Activated CD4-positive, CD25-positive, alpha-beta regulatory T cell treated with anti-CD3 and anti-CD28 coated beads, Interleukin-2, amount 50 U/mL, for 72 hours (primary cell): ENCODE measurements around the gene ZNF280D.
"Not testable (repeated sequence)": the region's sequence is repeated elsewhere in the genome, so short reads cannot be mapped to it uniquely, and the experiment has no call there.

Experiments used
- DNase-seq: peaks from one replicate; pipeline ENCODE4 v3.0.0; 2021

The ZNF280D gene

DNA sequence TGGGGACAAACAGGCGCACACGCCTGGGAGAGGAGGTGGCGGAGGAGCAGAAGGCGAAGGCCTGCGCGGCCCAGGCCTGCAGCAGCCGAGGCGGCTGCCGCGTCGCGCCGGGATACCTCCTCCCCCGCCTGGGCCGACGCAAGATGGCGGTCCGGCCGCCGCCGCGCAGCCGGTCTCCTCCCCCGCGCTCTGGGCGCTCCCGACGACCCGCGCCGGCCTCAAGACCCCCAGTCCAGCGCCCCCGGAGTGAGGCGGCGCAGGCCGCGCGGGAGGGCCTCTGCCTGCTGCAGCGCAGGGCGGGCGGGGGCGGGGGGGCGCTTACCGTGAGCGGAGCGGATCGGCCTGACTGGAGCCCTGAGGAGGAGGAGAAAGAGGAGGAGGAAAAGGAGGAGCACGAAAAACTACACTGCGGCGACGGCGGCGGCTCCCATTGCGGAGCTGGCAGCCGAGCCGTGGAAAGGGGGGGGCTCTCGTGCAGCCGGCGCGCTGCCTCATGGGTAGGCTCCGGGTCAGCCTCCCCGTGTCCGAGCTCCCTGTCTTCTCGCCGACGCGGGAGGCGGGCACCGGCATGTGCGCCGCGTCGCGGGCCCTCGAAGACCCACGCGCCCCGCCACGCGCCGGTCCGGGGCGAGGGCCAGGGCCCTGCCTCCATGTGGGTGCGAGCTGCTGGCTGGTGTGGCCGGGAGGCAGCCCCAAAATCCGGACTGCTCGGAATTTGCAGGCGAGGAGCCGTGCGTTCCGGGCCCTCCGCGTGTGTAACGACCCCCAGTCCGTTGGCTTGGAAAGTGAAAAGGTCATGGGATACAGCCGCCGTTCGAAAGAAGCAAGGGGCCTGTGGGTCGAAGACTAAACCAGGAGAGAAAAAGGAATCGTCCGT lies at the start of gene ZNF280D:
TSS of gene ZNF280D (minus strand) at position 374 of the 877 bp plus-strand sequence. CDS start 26,400 bp downstream, outside the sequence.
- peak; percentile 75 for DNase-seq

GRCh38 chr15:56782306-56782705 lies 49.0 kb upstream of the ZNF280D start:
- DNase-seq: no peak

GRCh38 chr15:56781666-56782065 lies 48.4 kb upstream of the ZNF280D start:
- no peak for DNase-seq

- DNase-seq: not testable (repeated sequence)
Measured at GRCh38 chr15:56780102-56780725, 46.9 kb upstream of the ZNF280D start.

- DNase-seq: not testable (repeated sequence)
Measured at GRCh38 chr15:56779449-56779848, 46.1 kb upstream of the ZNF280D start.

DNA sequence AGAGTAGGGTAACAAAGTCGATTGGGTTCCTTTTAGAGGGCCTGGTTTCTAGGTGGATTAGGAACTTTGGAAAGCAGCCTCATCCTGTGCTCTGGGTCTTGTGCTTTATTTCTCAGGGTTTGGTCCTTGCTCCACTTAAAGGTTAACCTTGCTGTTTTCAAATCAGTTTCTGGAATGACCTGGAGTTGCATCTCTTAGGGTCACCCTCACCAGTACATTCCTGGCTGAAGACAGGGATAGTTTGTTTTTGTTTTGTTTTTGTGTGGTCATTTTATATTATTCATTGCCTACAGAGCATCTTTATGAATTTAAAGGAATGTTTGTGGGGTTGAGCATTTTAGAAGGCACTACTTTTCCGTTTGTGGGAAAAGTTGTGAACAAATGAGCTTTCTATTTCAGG lies 45.5 kb upstream of the ZNF280D start:
- DNase-seq: no peak

DNA sequence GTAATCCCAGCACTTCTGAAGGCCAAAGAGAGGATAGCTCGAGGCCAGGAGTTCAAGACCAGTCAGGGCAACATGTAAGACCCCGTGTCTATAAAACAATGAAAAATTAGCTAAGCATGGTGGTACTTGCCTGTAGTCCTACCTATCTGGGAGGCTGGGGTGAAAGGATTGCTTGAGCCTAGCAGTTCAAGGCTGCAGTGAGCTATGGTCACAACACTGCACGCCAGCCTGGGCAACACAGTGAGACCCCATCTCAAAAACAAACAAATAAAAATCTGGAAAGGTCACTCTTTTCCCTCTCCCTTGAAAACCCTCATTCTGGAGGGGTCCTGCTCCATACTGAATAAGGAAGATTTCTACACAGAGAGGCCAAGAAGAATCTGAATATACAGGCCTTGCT lies 43.5 kb upstream of the ZNF280D start:
- DNase-seq: no peak

- DNase-seq: no peak
Measured at GRCh38 chr15:56775641-56776040, 42.3 kb upstream of the ZNF280D start.

DNA sequence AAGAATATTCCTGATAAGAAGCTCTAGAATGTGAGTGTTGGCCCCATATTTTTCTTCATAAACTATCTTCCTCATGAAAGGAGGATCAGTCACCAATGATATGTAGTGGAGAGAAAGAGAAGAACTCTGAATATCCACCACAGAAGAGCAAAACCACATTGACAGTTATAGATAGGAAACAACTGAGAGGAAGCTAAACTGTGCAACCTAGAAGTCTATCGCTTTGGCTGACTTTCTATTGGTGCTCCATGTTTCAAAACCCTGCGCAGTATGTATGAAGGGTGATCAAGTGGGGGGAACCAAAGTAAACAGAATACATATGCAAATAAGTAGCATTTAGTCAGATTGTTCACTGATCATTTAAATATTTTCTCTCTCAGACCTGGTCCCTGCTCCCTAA lies 41.0 kb upstream of the ZNF280D start:
- DNase-seq: no peak

DNA sequence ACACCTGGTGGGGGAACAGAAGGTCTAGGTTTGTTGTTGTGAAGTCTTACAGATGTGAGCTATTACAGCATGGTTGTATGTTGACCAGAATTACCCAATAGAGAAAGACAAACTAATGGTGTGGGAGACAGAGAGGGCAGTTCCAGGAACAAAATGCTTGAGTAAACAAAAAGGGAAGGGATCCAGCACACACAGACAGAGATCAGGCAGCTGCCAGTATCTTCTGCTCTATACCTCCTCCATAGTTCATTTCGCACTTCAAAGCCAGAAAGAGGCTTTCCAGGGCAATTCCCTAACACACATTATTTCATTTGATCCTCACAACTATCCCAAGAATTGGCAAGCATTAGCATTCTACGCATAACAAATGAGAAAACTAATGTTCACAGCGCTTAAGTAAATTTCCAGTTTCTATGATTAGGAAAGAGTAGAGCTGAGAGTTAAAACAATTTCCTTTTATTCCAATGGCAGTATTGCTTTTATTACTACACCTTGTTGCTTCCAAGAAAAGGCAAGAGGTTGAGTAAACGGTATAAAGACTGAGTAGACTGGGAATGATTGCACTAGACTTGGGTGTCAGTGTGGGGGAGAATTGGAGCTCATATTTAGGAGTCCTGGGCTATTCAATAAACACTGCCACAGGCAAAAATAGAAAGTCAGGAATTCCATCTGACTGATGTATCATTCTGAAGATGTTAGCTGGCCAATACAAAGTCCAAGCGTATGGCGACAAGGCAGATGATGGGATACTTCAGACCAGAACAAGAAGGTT lies 39.7 kb upstream of the ZNF280D start:
- DNase-seq: no peak

- DNase-seq: no peak
Measured at GRCh38 chr15:56770173-56770572, 36.9 kb upstream of the ZNF280D start.

DNA sequence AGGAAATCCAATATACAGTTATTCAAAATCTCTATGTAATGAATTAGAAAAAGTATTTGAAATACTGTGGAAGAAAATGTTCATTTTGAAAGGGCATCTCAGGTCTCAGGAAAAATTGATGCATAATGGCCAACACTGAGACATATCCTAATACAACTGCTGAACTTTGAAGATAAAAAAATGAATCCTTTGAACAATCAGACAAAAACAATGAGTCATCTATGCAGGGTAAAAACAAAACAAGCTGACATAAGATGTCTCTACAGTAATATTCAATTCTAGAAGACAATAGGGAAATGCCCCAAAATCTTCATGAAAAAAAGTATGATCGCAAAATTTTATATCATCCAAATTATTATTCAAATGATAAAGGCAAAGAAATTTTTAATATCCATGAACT lies 34.0 kb upstream of the ZNF280D start:
- no peak for DNase-seq

GRCh38 chr15:56765251-56765650 lies 31.9 kb upstream of the ZNF280D start:
- DNase-seq: no peak

GRCh38 chr15:56763141-56763895 lies 30.0 kb upstream of the ZNF280D start:
- DNase-seq: no peak

- no peak for DNase-seq
Measured at GRCh38 chr15:56760186-56760585, 26.9 kb upstream of the ZNF280D start.

DNA sequence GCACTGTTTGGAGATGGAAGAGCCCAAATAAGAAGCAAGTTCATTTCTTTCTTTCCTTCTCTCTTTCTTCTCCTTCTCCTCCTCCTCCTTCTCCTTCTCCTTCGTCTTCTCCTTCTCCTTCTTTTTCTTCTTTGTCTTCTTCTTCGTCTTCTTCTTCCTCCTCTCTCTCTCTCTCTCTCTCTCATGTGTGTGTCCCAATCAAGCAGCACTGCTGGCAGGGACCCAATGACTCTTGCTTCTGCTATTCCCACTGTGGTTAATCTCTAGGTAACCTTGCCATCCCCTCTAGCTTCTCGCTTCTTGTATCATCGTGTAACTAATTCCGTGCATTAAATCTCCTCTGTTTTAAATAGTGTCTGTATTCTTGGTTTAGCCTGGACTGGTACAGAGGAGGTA lies 26.1 kb upstream of the ZNF280D start:
- no peak for DNase-seq

- DNase-seq: no peak
Measured at GRCh38 chr15:56758770-56759449, 25.6 kb upstream of the ZNF280D start.

DNA sequence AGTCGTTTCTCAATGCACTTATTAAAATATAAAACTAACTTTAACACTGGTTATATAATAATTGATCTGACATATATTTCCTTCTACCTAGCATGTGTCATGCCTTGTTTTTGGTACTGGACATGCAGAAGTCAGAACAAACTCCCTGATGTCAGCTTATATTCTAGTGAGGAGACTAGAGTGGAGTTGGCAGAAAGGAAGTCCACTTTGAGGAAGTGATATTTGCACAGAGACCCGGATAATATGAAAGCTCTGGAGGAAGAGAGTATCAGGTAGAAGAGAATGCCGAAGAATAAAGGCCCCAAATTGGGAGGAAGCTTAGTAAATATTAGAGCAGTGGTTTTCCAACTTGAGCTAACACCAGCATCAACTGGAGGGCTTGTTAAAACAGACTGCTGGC lies 24.6 kb upstream of the ZNF280D start:
- no peak for DNase-seq

DNA sequence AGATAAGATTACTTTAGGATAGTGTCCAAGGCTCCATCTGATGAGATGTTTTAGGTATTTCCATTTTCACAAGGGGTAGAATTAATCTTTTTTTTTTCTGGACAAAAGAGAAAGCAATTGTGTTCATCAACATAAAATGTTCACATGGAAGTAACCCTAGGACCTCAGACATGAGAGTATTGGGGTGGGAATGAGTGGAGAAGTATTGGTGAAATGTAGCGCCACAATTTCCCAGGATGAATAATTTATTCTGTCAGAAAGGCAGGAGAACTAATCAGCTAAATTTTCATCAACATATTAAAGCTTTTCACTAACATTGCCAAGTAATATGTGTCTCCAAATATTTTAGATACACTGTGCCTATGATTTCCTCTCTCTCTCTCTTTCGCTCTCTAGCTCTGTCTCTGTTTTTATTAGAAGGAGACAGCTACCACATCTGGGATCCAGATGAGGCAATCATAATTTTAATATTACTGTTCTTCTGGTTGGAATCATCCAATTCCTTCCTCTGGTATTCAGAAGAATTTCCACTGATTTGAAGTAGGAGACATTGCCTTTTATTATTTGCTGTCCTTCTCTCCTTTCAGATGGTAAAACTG lies 21.6 kb upstream of the ZNF280D start:
- DNase-seq: no peak

DNA sequence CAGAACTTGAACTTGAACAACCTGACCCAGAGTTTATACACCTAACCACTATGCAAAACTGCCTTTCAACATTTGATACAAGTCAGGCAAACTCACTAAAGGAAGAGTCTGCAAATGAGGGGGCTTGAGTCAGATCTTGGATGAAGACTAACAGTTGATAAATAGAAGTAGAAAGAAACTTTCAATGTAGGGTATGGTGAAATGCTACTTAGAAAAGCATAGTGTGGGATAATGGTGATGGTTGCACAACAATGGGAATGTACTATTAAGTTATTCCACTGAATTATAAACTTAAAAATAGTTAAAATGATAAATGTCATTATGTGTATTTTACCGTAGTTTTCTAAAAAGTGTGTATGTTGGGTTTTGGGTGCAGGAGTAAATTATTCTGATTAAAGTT lies 19.7 kb upstream of the ZNF280D start:
- no peak for DNase-seq

- no peak for DNase-seq
Measured at GRCh38 chr15:56749982-56750381, 16.7 kb upstream of the ZNF280D start.
